ENCODE measurements around the gene TGM3. TPM values are rescaled to one million over a fixed set of nuclear protein-coding genes. Genes with fewer than 3 reads are reported as not detected.

The TGM3 gene
- total and polyA plus RNA-seq, 10 of the 15 experiments (the other 5 are each of a cell fraction or from before 2014, with no cell fraction given), result not detected

GRCh38 chr20:2332711-2333110 lies 36.9 kb downstream of the TGM3 start:
- DNase-seq (ENCODE audit: low read depth, low spot score) (no peak), FAIRE-seq (no peak), ATAC-seq (no peak)
- Histone ChIP-seq H3K27me3 (replicated peaks in 1 of 2; ENCODE audit: control insufficient read depth in 2 of 2, insufficient read depth in 2 of 2, low read length in 1 of 2) (peaks cover 2 to 9% of the 10 kb centered on the region in 2 experiments; a peak in 3 of 4 replicates), H3K27ac (ENCODE audit: control insufficient read depth, insufficient read depth) (no peak overlapping the region), H3K36me3 (ENCODE audit: control insufficient read depth in 2 of 2, insufficient read depth in 2 of 2, low read length in 1 of 2) (no peaks in the 10 kb centered on the region), H3K9ac (ENCODE audit: control insufficient read depth, insufficient read depth, low read length) (no peak overlapping the region), H4K20me1 (ENCODE audit: control insufficient read depth, insufficient read depth) (no peaks in the 10 kb centered on the region), H2AFZ (ENCODE audit: control insufficient read depth, low read depth, low read length) (no peak overlapping the region), H3K4me1 (ENCODE audit: control insufficient read depth, insufficient read depth, low read length) (no peaks in the 10 kb centered on the region), H3K79me2 (ENCODE audit: control insufficient read depth, insufficient read depth, low read length) (no peaks in the 10 kb centered on the region), H3K4me3 (no peak overlapping the region), H3K9me3 (replicated peaks; ENCODE audit: control insufficient read depth, insufficient read depth, low read length) (no peaks in the 10 kb centered on the region), H3K4me2 (ENCODE audit: control insufficient read depth, insufficient read depth) (no peak overlapping the region)
- no TSS peak for BruUV-seq (replicated peaks)
- ChIA-PET SMC1A (ENCODE audit: uncharacterized antibody, unreplicated experiment) (no interaction called here), RAD21 (ENCODE audit: unreplicated experiment) (no interaction called here), POLR2A (no interaction called here), CTCF (no interaction called here)
- intact Hi-C loops (cut with micrococcal nuclease; ENCODE audit: unreplicated experiment) (no loop called here), in situ Hi-C loops (cut with MboI) (no loop called here)
- TF ChIP-seq ATF2 (IDR thresholded peaks at IDR 0.05; ENCODE audit: low read length), result no peak
- TF ChIP-seq SIX5 (IDR thresholded peaks at IDR 0.05; ENCODE audit: low read depth, low read length, severe bottlenecking), result no peak
- TF ChIP-seq DPF2 (IDR thresholded peaks at IDR 0.05), result no peak
- TF ChIP-seq SREBF1 (IDR thresholded peaks at IDR 0.05; ENCODE audit: low read length), result no peak
- TF ChIP-seq IRF4 (IDR thresholded peaks at IDR 0.05; ENCODE audit: low read depth, low read length), result no peak
- no peak for TF ChIP-seq SMARCA5 (IDR thresholded peaks at IDR 0.05)
- TF ChIP-seq, protein P1, sequence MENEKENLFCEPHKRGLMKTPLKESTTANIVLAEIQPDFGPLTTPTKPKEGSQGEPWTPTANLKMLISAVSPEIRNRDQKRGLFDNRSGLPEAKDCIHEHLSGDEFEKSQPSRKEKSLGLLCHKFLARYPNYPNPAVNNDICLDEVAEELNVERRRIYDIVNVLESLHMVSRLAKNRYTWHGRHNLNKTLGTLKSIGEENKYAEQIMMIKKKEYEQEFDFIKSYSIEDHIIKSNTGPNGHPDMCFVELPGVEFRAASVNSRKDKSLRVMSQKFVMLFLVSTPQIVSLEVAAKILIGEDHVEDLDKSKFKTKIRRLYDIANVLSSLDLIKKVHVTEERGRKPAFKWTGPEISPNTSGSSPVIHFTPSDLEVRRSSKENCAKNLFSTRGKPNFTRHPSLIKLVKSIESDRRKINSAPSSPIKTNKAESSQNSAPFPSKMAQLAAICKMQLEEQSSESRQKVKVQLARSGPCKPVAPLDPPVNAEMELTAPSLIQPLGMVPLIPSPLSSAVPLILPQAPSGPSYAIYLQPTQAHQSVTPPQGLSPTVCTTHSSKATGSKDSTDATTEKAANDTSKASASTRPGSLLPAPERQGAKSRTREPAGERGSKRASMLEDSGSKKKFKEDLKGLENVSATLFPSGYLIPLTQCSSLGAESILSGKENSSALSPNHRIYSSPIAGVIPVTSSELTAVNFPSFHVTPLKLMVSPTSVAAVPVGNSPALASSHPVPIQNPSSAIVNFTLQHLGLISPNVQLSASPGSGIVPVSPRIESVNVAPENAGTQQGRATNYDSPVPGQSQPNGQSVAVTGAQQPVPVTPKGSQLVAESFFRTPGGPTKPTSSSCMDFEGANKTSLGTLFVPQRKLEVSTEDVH (IDR thresholded peaks at IDR 0.05; ENCODE audit: low read depth, partially characterized antibody), result no peak
- TF ChIP-seq STAT3 (IDR thresholded peaks at IDR 0.05; ENCODE audit: low read depth, low read length), result no peak
- no peak for TF ChIP-seq FOS (IDR thresholded peaks at IDR 0.05; ENCODE audit: borderline replicate concordance, extremely low read depth, insufficient read length)
- no peak for TF ChIP-seq ASH2L (IDR thresholded peaks at IDR 0.05; ENCODE audit: borderline replicate concordance, low read depth)
- no peak for TF ChIP-seq BHLHE40 (IDR thresholded peaks at IDR 0.05; ENCODE audit: borderline replicate concordance in 1 of 2, low read depth in 2 of 2, low read length in 1 of 2)
- TF ChIP-seq, protein P2, sequence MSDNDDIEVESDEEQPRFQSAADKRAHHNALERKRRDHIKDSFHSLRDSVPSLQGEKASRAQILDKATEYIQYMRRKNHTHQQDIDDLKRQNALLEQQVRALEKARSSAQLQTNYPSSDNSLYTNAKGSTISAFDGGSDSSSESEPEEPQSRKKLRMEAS (IDR thresholded peaks at IDR 0.05; ENCODE audit: low read depth, low read length), result no peak
- TF ChIP-seq, protein P3, sequence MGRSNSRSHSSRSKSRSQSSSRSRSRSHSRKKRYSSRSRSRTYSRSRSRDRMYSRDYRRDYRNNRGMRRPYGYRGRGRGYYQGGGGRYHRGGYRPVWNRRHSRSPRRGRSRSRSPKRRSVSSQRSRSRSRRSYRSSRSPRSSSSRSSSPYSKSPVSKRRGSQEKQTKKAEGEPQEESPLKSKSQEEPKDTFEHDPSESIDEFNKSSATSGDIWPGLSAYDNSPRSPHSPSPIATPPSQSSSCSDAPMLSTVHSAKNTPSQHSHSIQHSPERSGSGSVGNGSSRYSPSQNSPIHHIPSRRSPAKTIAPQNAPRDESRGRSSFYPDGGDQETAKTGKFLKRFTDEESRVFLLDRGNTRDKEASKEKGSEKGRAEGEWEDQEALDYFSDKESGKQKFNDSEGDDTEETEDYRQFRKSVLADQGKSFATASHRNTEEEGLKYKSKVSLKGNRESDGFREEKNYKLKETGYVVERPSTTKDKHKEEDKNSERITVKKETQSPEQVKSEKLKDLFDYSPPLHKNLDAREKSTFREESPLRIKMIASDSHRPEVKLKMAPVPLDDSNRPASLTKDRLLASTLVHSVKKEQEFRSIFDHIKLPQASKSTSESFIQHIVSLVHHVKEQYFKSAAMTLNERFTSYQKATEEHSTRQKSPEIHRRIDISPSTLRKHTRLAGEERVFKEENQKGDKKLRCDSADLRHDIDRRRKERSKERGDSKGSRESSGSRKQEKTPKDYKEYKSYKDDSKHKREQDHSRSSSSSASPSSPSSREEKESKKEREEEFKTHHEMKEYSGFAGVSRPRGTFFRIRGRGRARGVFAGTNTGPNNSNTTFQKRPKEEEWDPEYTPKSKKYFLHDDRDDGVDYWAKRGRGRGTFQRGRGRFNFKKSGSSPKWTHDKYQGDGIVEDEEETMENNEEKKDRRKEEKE (IDR thresholded peaks at IDR 0.05), result no peak
- no peak for TF ChIP-seq ZNF274 (IDR thresholded peaks at IDR 0.05; ENCODE audit: insufficient read depth, insufficient read length)
- no peak for TF ChIP-seq EZH2 (IDR thresholded peaks at IDR 0.05; ENCODE audit: borderline replicate concordance, control insufficient read depth, low read depth, low read length)
- no peak for TF ChIP-seq IRF3 (IDR thresholded peaks at IDR 0.05)
- TF ChIP-seq MEF2A (IDR thresholded peaks at IDR 0.05; ENCODE audit: insufficient read depth, low read depth, low read length), result no peak
- WGBS (ENCODE audit: insufficient coverage, insufficient replicate concordance, low lambda C conversion rate, missing lambda C conversion rate), result 0% methylated on average over 4 of the region's 4 CpGs

All from GM12878 (cell line).